BE2C (cell line): ENCODE results near the gene ARRDC2.

ENCODE experiments used
- DNase-seq: peaks from one replicate; pipeline ENCODE4 v3.0.0-alpha.2; 2020
- H3K27me3 ChIP-seq: fragments of 250-450 bp; sonication (Bioruptor Pico); 2 replicates; pipeline ENCODE4 v1.5.1; 2020; ENCODE audit warnings: mild to moderate bottlenecking
- H3K36me3 ChIP-seq: fragments of 250-450 bp; sonication (Bioruptor Pico); 2 replicates; pipeline ENCODE4 v1.5.1; 2020; ENCODE audit warnings: mild to moderate bottlenecking
- H3K4me1 ChIP-seq: fragments of 250-450 bp; sonication (Bioruptor Pico); 2 replicates; pipeline ENCODE4 v1.5.1; 2020
- H3K4me3 ChIP-seq: 2 replicates; pipeline ENCODE4 v1.5.1; 2011; ENCODE audit warnings: low read depth, low read length
- H3K9me3 ChIP-seq: fragments of 250-450 bp; sonication (Bioruptor Pico); 2 replicates; pipeline ENCODE4 v1.5.1; 2020
- TF ChIP-seq, protein P1 (sequence below): IDR thresholded peaks from 2 replicates; pipeline ENCODE4 v1.5.1; 2012; ENCODE audit warnings: mild to moderate bottlenecking, low read depth, low read length

The ARRDC2 gene

DNA sequence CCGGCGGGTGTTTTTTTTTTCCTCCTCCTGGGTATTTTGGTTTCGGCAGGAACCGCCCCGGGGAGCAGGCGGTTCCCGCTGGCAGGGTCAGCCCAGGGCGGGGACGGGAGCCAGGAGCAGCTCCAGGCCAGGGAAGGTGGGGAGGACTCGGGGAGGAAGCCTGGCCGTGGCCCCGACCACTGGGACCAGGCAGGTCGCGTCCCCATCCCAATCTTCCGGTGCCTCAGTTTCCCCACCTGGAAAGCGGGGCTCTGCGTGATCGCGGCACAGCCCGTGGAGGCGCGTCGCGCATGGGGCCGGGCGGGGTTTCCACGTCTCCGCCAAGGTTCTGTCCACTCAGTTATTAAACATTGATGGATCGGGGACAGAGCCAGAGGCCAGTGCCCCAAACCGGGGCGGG is 43.9 kb downstream of the ARRDC2 start:
- Histone ChIP-seq H3K4me3 (no peak overlapping the region), H3K27me3 (peaks cover 15% of the 10 kb centered on the region)
- TF ChIP-seq, protein P1, sequence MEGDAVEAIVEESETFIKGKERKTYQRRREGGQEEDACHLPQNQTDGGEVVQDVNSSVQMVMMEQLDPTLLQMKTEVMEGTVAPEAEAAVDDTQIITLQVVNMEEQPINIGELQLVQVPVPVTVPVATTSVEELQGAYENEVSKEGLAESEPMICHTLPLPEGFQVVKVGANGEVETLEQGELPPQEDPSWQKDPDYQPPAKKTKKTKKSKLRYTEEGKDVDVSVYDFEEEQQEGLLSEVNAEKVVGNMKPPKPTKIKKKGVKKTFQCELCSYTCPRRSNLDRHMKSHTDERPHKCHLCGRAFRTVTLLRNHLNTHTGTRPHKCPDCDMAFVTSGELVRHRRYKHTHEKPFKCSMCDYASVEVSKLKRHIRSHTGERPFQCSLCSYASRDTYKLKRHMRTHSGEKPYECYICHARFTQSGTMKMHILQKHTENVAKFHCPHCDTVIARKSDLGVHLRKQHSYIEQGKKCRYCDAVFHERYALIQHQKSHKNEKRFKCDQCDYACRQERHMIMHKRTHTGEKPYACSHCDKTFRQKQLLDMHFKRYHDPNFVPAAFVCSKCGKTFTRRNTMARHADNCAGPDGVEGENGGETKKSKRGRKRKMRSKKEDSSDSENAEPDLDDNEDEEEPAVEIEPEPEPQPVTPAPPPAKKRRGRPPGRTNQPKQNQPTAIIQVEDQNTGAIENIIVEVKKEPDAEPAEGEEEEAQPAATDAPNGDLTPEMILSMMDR = no peak

DNA sequence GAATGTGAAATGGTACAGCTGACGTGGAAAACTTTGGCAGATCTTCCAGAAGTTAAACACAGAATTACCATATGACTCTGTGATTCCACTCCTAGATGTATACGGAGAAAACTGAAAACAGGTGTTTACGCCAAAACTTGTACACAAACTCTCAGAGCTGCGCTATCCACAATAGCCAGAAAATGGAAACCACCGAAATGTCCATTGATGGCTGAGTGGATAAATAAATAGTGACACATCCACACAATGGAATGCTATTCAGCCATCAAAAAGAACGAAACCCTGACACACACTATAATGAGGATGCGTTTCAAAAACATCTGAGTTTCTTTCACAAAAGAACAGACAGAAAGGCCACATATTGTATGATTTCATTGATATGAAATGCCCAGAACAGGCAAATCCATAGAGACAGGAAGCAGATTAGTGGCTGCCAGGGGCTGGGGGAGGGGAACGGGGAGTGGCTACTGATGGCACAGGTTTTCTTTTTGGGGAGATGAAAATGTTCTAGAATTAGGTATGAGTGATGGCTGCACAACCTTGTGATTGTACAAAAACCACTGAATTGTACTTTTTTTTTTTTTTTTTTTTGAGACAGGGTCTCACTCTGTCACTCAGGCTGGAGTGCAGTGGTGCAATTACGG is 45.7 kb downstream of the ARRDC2 start:
- Histone ChIP-seq H3K9me3 (no peaks in the 10 kb centered on the region), H3K4me1 (no peaks in the 10 kb centered on the region), H3K36me3 (no peaks in the 10 kb centered on the region), H3K4me3 (no peak overlapping the region), H3K27me3 (peaks cover 15% of the 10 kb centered on the region)
- TF ChIP-seq, protein P1 = no peak
- no peak for DNase-seq

More for the DNA sequence above, 43.9 kb downstream of the ARRDC2 start:
- Histone ChIP-seq H3K4me1 (no peaks in the 10 kb centered on the region), H3K9me3 (no peaks in the 10 kb centered on the region), H3K36me3 (no peaks in the 10 kb centered on the region)
- DNase-seq = no peak

DNA sequence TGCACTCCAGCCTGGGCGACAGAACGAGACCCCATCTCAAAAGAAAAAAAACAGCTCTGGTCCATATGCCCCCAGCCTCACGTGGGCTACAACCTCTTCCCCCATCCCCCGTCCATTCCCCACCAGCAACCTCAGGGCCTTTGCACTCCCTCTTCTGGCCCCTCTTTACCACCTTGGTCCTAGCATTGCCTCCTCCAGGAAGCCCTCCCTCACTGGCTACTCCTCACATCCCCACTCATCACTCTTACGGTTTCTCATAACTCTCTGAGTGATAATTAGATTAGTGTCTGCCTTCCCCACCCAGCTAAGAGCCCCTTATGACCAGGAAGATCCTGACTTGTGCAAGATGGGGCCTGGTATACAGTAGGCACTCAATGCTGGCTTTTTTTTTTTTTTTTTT is 48.0 kb downstream of the ARRDC2 start:
- Histone ChIP-seq H3K9me3 (no peaks in the 10 kb centered on the region), H3K27me3 (peaks cover 14% of the 10 kb centered on the region), H3K36me3 (no peaks in the 10 kb centered on the region), H3K4me1 (no peaks in the 10 kb centered on the region), H3K4me3 (no peak overlapping the region)
- TF ChIP-seq, protein P1 = no peak
- no peak for DNase-seq

DNA sequence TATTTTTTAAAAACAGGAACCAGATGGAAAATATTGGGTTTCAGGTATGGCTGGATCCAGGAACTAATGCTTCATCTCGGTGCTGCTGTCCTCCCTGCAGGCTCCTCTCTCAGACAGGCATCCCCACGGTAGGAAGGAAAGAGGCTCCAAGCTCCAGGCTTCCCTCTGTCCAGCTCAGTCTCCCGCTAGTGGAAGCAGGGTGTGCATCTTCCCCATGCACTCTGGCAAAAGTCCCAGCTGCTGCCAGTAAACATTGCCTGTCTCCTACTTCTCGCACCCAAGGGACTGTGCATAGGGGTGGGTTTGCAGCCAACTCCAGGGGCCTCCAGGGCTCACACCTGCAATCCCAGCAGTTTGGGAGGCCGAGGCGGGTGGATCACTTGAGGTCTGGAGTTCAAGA is 49.6 kb downstream of the ARRDC2 start:
- H3K9me3 ChIP-seq = no peaks in the 10 kb centered on the region
- H3K4me3 ChIP-seq = no peak overlapping the region
- TF ChIP-seq, protein P1 = no peak
- no peaks in the 10 kb centered on the region for H3K4me1 ChIP-seq
- H3K27me3 ChIP-seq = peaks cover 4% of the 10 kb centered on the region; the same call in 1 of the 2 replicates
- no peak for DNase-seq
- H3K36me3 ChIP-seq = no peaks in the 10 kb centered on the region

GRCh38 chr19:18058208-18059009 is 50.4 kb downstream of the ARRDC2 start:
- peak; percentile 82 for DNase-seq
- TF ChIP-seq, protein P1 = peak; percentile 81

DNA sequence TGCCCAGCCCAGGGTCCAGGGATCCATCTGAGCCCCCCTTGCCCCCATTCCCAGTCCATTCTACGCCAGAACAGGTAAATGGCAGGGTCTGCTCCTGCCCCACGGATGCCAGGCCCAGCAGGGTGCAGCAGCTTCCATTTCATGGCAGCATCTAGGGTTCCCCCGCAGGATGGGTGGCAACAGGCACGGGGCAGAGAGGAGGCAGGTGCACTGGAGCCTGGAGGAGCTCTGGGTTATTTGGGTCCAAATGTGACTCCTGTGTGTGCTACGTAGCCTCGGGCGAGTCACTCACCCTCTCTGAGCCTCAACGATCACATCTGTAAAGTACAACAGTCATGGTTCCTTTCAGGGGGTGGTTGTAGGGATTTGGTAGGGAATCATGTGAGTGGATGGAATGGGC is 51.3 kb downstream of the ARRDC2 start:
- no peak for DNase-seq
- TF ChIP-seq, protein P1 = no peak
- no peaks in the 10 kb centered on the region for H3K27me3 ChIP-seq
- no peaks in the 10 kb centered on the region for H3K9me3 ChIP-seq
- H3K4me1 ChIP-seq = no peaks in the 10 kb centered on the region
- H3K36me3 ChIP-seq = no peaks in the 10 kb centered on the region
- no peak overlapping the region for H3K4me3 ChIP-seq

More at GRCh38 chr19:18058208-18059009, 50.4 kb downstream of the ARRDC2 start:
- Histone ChIP-seq H3K36me3 (no peaks in the 10 kb centered on the region), H3K4me1 (no peaks in the 10 kb centered on the region), H3K9me3 (no peaks in the 10 kb centered on the region), H3K27me3 (no peaks in the 10 kb centered on the region), H3K4me3 (peak overlapping the region; percentile 41)
